HG02973 (cell line): Measurements from ENCODE around the gene RABEP1.

Source experiments
- ATAC-seq: cut with Tn5 transposase; IDR thresholded peaks from one replicate; pipeline ENCODE4 v1.9.1; 2021; ENCODE audit warnings: moderate library complexity; ENCODE audit not compliant: unreplicated experiment

RABEP1 gene

GRCh38 chr17:5269241-5269960, 12.7 kb upstream of the RABEP1 start:
- ATAC-seq, result no peak

- ATAC-seq, result no peak
Measured at GRCh38 chr17:5272322-5272721, 9.8 kb upstream of the RABEP1 start.

GRCh38 chr17:5282642-5283217, 646 bp downstream of the RABEP1 start:
- peak; percentile 8 for ATAC-seq

- no peak for ATAC-seq
Measured at GRCh38 chr17:5283571-5284315, 1.7 kb downstream of the RABEP1 start.

GRCh38 chr17:5284681-5285080, 2.6 kb downstream of the RABEP1 start:
- no peak for ATAC-seq

GRCh38 chr17:5286846-5287245, 4.8 kb downstream of the RABEP1 start:
- ATAC-seq, result no peak

- no peak for ATAC-seq
Measured at GRCh38 chr17:5291683-5292350, 9.7 kb downstream of the RABEP1 start.

GRCh38 chr17:5297245-5297644, 15.2 kb downstream of the RABEP1 start:
- no peak for ATAC-seq

- ATAC-seq, result no peak
Measured at GRCh38 chr17:5299383-5299782, 17.3 kb downstream of the RABEP1 start.

GRCh38 chr17:5304636-5305035, 22.6 kb downstream of the RABEP1 start:
- ATAC-seq, result no peak

GRCh38 chr17:5309851-5310250, 27.8 kb downstream of the RABEP1 start:
- ATAC-seq, result no peak

GRCh38 chr17:5325851-5326250, 43.8 kb downstream of the RABEP1 start:
- ATAC-seq, result no peak

GRCh38 chr17:5329784-5330557, 47.9 kb downstream of the RABEP1 start:
- no peak for ATAC-seq

GRCh38 chr17:5330981-5331380, 48.9 kb downstream of the RABEP1 start:
- no peak for ATAC-seq

GRCh38 chr17:5331506-5331905, 49.4 kb downstream of the RABEP1 start:
- ATAC-seq, result no peak

- no peak for ATAC-seq
Measured at GRCh38 chr17:5344914-5345313, 62.8 kb downstream of the RABEP1 start.

GRCh38 chr17:5352681-5353289, 70.7 kb downstream of the RABEP1 start:
- no peak for ATAC-seq

GRCh38 chr17:5354310-5354709, 72.2 kb downstream of the RABEP1 start:
- no peak for ATAC-seq

GRCh38 chr17:5354886-5355415, 72.9 kb downstream of the RABEP1 start:
- ATAC-seq, result no peak
